ENCODE measurements around the gene KCNK15. TPM values are rescaled to one million over a fixed set of nuclear protein-coding genes. Genes with fewer than 3 reads are reported as not detected.
"Not testable (repeated sequence)": the region's sequence is repeated elsewhere in the genome, so short reads cannot be mapped to it uniquely, and the experiment has no call there.

Gene KCNK15
- under 0.01 TPM for total RNA-seq

- Histone ChIP-seq H3K27me3 (ENCODE audit: insufficient read depth, low read length) (peaks cover 20% of the 10 kb centered on the region), H3K9me3 (ENCODE audit: low read depth, low read length) (no peaks in the 10 kb centered on the region), H3K4me1 (ENCODE audit: insufficient read depth, low read length) (peaks cover 10% of the 10 kb centered on the region), H3K4me3 (ENCODE audit: low read length) (no peak within 1 kb of the TSS)
Observed at GRCh38 chr20:44745598-44746366, at the start of gene KCNK15. TSS of gene KCNK15 (plus strand) at chr20:44745865. CDS start at chr20:44745911, 46 bp downstream.

GRCh38 chr20:44696315-44696714 is 49.4 kb upstream of the KCNK15 start:
- Histone ChIP-seq H3K27me3 (ENCODE audit: insufficient read depth, low read length) (no peaks in the 10 kb centered on the region), H3K4me1 (ENCODE audit: insufficient read depth, low read length) (no peaks in the 10 kb centered on the region), H3K4me3 (ENCODE audit: low read length) (no peak overlapping the region), H3K9me3 (ENCODE audit: low read depth, low read length) (no peaks in the 10 kb centered on the region)

- H3K4me1 ChIP-seq (ENCODE audit: insufficient read depth, low read length); H3K4me3 ChIP-seq (ENCODE audit: low read length): not testable (repeated sequence)
Observed at GRCh38 chr20:44697041-44697440, 48.6 kb upstream of the KCNK15 start.

GRCh38 chr20:44698351-44698750 is 47.3 kb upstream of the KCNK15 start:
- Histone ChIP-seq H3K4me1 (ENCODE audit: insufficient read depth, low read length) (no peaks in the 10 kb centered on the region), H3K27me3 (ENCODE audit: insufficient read depth, low read length) (no peaks in the 10 kb centered on the region), H3K4me3 (ENCODE audit: low read length) (no peak overlapping the region), H3K9me3 (ENCODE audit: low read depth, low read length) (no peaks in the 10 kb centered on the region)

More at GRCh38 chr20:44697041-44697440, 48.6 kb upstream of the KCNK15 start:
- not testable (repeated sequence) for H3K9me3 ChIP-seq (ENCODE audit: low read depth, low read length); H3K27me3 ChIP-seq (ENCODE audit: insufficient read depth, low read length)

GRCh38 chr20:44700306-44700705 is 45.4 kb upstream of the KCNK15 start:
- H3K4me3 ChIP-seq (ENCODE audit: low read length): no peak overlapping the region
- no peaks in the 10 kb centered on the region for H3K9me3 ChIP-seq (ENCODE audit: low read depth, low read length)
- no peaks in the 10 kb centered on the region for H3K4me1 ChIP-seq (ENCODE audit: insufficient read depth, low read length)
- H3K27me3 ChIP-seq (ENCODE audit: insufficient read depth, low read length): no peaks in the 10 kb centered on the region

GRCh38 chr20:44701118-44701857 is 44.4 kb upstream of the KCNK15 start:
- Histone ChIP-seq H3K4me3 (ENCODE audit: low read length) (no peak overlapping the region), H3K4me1 (ENCODE audit: insufficient read depth, low read length) (no peaks in the 10 kb centered on the region), H3K27me3 (ENCODE audit: insufficient read depth, low read length) (no peaks in the 10 kb centered on the region), H3K9me3 (ENCODE audit: low read depth, low read length) (no peaks in the 10 kb centered on the region)

- no peaks in the 10 kb centered on the region for H3K4me1 ChIP-seq (ENCODE audit: insufficient read depth, low read length)
- no peaks in the 10 kb centered on the region for H3K27me3 ChIP-seq (ENCODE audit: insufficient read depth, low read length)
- H3K4me3 ChIP-seq (ENCODE audit: low read length): no peak overlapping the region
- H3K9me3 ChIP-seq (ENCODE audit: low read depth, low read length): no peaks in the 10 kb centered on the region
Observed at GRCh38 chr20:44701858-44702256, 43.8 kb upstream of the KCNK15 start.

- Histone ChIP-seq H3K27me3 (ENCODE audit: insufficient read depth, low read length) (no peaks in the 10 kb centered on the region), H3K9me3 (ENCODE audit: low read depth, low read length) (no peaks in the 10 kb centered on the region), H3K4me1 (ENCODE audit: insufficient read depth, low read length) (no peaks in the 10 kb centered on the region), H3K4me3 (ENCODE audit: low read length) (no peak overlapping the region)
Observed at GRCh38 chr20:44702776-44703175, 42.9 kb upstream of the KCNK15 start.

- Histone ChIP-seq H3K4me3 (ENCODE audit: low read length) (no peak overlapping the region), H3K9me3 (ENCODE audit: low read depth, low read length) (no peaks in the 10 kb centered on the region), H3K4me1 (ENCODE audit: insufficient read depth, low read length) (no peaks in the 10 kb centered on the region), H3K27me3 (ENCODE audit: insufficient read depth, low read length) (no peaks in the 10 kb centered on the region)
Observed at GRCh38 chr20:44703183-44703925, 42.3 kb upstream of the KCNK15 start.

- Histone ChIP-seq H3K4me1 (ENCODE audit: insufficient read depth, low read length) (no peaks in the 10 kb centered on the region), H3K9me3 (ENCODE audit: low read depth, low read length) (no peaks in the 10 kb centered on the region), H3K27me3 (ENCODE audit: insufficient read depth, low read length) (no peaks in the 10 kb centered on the region), H3K4me3 (ENCODE audit: low read length) (no peak overlapping the region)
Observed at GRCh38 chr20:44703956-44704488, 41.6 kb upstream of the KCNK15 start.

- no peaks in the 10 kb centered on the region for H3K4me1 ChIP-seq (ENCODE audit: insufficient read depth, low read length)
- no peaks in the 10 kb centered on the region for H3K9me3 ChIP-seq (ENCODE audit: low read depth, low read length)
- H3K4me3 ChIP-seq (ENCODE audit: low read length): no peak overlapping the region
- no peaks in the 10 kb centered on the region for H3K27me3 ChIP-seq (ENCODE audit: insufficient read depth, low read length)
Observed at GRCh38 chr20:44704551-44704971, 41.1 kb upstream of the KCNK15 start.

- no peaks in the 10 kb centered on the region for H3K27me3 ChIP-seq (ENCODE audit: insufficient read depth, low read length)
- no peaks in the 10 kb centered on the region for H3K9me3 ChIP-seq (ENCODE audit: low read depth, low read length)
- no peak overlapping the region for H3K4me3 ChIP-seq (ENCODE audit: low read length)
- no peaks in the 10 kb centered on the region for H3K4me1 ChIP-seq (ENCODE audit: insufficient read depth, low read length)
Observed at GRCh38 chr20:44705364-44706094, 40.1 kb upstream of the KCNK15 start.

GRCh38 chr20:44706301-44707017 is 39.2 kb upstream of the KCNK15 start:
- Histone ChIP-seq H3K9me3 (ENCODE audit: low read depth, low read length) (no peaks in the 10 kb centered on the region), H3K27me3 (ENCODE audit: insufficient read depth, low read length) (no peaks in the 10 kb centered on the region), H3K4me1 (ENCODE audit: insufficient read depth, low read length) (no peaks in the 10 kb centered on the region), H3K4me3 (ENCODE audit: low read length) (no peak overlapping the region)

- no peaks in the 10 kb centered on the region for H3K4me1 ChIP-seq (ENCODE audit: insufficient read depth, low read length)
- H3K9me3 ChIP-seq (ENCODE audit: low read depth, low read length): no peaks in the 10 kb centered on the region
- H3K27me3 ChIP-seq (ENCODE audit: insufficient read depth, low read length): no peaks in the 10 kb centered on the region
- H3K4me3 ChIP-seq (ENCODE audit: low read length): no peak overlapping the region
Observed at GRCh38 chr20:44707018-44707579, 38.6 kb upstream of the KCNK15 start.

All from mononuclear cell (primary cell).